LNCaP clone FGC (cell line): ENCODE results near the gene KCTD14.
"Not testable (repeated sequence)": the region's sequence is repeated elsewhere in the genome, so short reads cannot be mapped to it uniquely, and the experiment has no call there.

ENCODE experiments used
- DNase-seq: peaks from one replicate; pipeline ENCODE4 v3.0.0-alpha.2; 2011; ENCODE audit warnings: low read depth
- H3K4me3 ChIP-seq: 2 replicates; pipeline ENCODE4 v1.5.1; 2011; ENCODE audit warnings: mild to moderate bottlenecking, low read depth, low read length, control low read depth
- TF ChIP-seq, protein P1 (sequence below): IDR thresholded peaks from 2 replicates; pipeline ENCODE4 v1.5.1; 2012; ENCODE audit warnings: mild to moderate bottlenecking; ENCODE audit not compliant: control insufficient read depth, insufficient read depth; ENCODE audit errors: extremely low read depth

The KCTD14 gene

DNA sequence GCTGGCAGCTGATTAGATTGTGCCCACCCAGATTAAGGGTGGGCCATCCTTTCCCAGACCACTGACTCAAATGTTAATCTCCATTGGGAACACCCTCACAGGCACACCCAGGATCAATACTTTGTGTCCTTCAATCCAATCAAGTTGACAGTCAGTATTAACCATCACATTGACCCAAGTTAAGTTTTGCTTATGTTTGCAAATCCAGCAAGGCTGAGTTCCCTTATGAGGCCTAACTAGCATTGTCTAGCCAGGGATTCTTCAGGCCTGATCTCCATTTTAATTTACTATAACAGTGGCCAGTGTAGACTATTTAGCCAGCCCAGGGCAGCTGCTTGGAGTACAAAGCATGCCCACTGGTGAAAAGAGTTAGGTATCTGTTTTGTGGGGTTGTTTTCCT is 2.3 kb upstream of the KCTD14 start:
- H3K4me3 ChIP-seq = no peak overlapping the region
- TF ChIP-seq, protein P1, sequence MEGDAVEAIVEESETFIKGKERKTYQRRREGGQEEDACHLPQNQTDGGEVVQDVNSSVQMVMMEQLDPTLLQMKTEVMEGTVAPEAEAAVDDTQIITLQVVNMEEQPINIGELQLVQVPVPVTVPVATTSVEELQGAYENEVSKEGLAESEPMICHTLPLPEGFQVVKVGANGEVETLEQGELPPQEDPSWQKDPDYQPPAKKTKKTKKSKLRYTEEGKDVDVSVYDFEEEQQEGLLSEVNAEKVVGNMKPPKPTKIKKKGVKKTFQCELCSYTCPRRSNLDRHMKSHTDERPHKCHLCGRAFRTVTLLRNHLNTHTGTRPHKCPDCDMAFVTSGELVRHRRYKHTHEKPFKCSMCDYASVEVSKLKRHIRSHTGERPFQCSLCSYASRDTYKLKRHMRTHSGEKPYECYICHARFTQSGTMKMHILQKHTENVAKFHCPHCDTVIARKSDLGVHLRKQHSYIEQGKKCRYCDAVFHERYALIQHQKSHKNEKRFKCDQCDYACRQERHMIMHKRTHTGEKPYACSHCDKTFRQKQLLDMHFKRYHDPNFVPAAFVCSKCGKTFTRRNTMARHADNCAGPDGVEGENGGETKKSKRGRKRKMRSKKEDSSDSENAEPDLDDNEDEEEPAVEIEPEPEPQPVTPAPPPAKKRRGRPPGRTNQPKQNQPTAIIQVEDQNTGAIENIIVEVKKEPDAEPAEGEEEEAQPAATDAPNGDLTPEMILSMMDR = no peak
- DNase-seq = no peak

DNA sequence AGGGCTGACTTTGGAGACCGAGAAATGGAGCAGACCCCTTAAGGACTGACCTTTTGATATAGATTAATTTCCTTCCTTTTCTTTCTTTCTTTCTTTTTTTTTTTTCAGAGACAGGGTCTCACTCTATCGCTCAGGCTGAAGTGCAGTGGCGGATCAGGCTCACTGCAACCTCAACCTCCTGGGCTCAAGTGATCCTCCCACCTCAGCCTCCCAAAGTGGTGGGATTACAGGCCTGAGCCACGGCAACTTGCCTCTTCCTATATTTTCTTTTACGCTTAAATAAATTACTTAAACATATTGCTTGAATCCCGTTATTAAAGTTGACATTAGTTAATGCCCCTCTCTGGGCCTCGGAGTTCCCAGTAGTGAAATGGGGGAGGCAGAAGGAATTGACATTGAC is 350 bp upstream of the KCTD14 start:
- no peak for DNase-seq
- TF ChIP-seq, protein P1 = no peak
- no peak overlapping the region for H3K4me3 ChIP-seq

DNA sequence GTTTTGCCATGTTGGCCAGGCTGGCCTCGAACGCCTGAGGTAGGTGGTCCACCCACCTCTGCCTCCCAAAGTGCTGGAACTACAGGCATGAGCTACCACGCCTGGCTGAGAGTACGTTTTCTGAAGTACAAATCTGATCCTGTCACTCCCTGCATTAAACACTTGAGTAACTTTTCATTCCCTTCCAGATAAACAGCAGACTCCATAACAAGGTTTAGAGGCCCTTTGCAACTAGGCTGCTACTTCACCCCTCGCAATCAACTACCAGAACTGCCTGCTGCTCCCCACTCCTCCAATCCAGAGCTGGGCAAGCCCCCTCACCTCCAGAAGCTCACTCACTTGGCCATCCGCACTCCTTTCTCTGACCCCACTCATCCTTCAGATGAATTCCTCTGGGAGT is 1.5 kb downstream of the KCTD14 start:
- TF ChIP-seq, protein P1 = no peak
- DNase-seq = no peak
- H3K4me3 ChIP-seq = no peak overlapping the region

DNA sequence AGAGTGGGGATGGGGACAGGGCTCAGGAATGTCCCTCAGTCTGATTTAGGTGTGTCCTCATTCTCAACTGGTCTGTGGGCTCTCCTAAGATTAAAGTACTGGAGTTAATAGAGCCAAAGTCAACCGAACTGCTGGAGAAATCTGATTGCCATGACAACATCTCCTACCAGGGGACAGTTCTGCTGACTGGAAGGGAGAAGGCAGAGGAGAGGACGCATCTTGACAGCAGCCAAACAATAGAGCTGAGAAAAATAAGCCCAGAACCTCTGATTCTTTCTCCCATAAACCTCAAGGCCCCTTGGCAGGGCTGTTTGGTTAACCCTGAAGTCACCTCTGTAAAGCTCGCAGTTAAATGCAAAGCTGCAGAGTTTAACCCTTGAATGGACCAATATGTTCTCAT is 2.8 kb downstream of the KCTD14 start:
- DNase-seq = no peak
- TF ChIP-seq, protein P1 = no peak
- no peak overlapping the region for H3K4me3 ChIP-seq

DNA sequence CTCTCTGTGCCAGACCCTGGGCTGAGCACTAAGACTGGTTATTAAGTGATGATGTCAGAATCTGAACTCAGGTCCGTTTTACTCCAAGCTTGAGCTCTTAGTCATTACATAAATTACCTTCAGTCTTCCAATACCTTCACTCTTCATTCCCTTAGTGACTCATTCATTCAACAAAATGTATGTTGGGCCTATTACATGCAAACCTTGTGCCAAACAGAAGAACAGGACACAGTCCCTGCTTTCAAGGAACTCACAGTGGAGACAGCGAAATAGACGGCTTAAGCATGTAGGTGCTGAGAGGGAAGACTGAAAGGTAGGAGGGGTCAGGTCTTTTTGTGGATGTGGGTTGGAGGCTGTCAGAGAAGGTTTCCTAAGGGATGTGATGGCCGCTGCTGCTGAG is 3.3 kb downstream of the KCTD14 start:
- TF ChIP-seq, protein P1 = no peak
- H3K4me3 ChIP-seq = no peak overlapping the region
- no peak for DNase-seq

DNA sequence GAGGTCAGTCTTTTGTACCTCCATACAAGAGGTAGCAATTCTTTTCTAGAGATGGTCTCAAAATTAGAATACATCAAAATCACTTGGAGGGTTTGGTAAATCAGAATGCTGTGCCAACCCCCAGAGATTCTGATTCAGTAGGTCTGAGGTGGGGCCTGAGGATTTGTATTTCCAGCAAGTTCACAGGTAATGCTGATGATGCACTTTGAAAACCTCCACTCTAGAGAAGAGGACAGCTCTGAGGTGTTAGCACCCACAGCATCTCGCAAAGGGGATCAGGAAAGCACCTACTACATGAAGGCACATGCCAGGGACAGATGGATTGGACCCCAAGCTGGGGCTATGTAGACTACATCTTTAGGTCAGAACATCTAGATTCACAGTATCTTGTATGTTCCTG is 7.2 kb downstream of the KCTD14 start:
- DNase-seq = no peak
- no peak overlapping the region for H3K4me3 ChIP-seq
- TF ChIP-seq, protein P1 = no peak

DNA sequence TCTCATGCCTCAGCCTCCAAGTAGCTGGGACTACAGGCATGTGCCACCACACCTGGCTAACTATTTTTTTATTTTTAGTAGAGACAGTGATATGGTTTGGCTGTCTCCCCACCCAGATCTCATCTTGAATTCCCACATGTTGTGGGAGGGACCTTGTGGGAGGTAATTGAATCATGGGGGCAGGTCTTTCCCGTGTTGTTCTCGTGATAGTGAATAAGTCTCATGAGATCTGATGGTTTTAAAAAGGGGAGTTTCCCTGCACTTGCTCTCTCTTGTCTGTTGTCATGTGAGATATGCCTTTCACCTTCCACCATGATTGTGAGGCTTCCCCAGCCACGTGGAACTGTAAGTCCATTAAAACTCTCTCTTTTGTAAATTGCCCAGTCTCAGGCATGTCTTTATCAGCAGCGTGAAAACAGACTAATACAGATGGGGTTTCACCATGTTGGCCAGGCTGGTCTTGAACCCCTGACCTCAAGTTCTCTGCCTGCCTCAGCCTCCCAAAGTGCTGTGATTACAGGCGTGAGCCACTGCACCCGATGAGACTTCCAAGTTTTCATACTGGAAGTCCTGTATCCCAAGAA is 8.0 kb downstream of the KCTD14 start:
- DNase-seq, H3K4me3 ChIP-seq: not testable (repeated sequence)

DNA sequence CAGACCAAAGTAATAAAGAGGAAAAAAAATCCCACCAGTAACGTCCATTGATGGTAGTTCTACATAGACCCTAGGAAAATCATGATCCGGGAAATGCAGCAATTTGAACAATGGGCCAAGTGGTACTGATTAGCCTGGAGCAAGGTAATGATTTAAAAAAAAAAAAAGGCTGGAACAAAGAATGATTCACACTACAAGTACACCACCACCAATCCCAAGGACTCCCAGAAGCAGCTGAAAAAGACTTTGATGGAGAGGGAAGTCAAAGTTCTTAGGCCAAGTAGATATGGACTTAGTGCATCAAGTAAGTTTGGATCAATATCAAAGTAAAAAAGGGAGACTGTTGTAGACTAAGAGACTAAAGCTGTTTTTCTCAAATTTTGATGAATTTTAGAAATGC is 11.8 kb downstream of the KCTD14 start:
- TF ChIP-seq, protein P1 = no peak
- H3K4me3 ChIP-seq = no peak overlapping the region
- DNase-seq = no peak
